Left ventricle myocardium superior (tissue), 1 donor: ENCODE measurements around the gene MMP21. TPM values are rescaled to one million over a fixed set of nuclear protein-coding genes. Genes with fewer than 3 reads are reported as not detected.

Source experiments
- ATAC-seq: fragments of 200-7000 bp; cut with Tn5 transposase; one replicate; pipeline ENCODE4 v1.9.1; 2020; ENCODE audit warnings: mild to moderate bottlenecking, moderate library complexity
- DNase-seq: peaks from one replicate; pipeline ENCODE4 v3.0.0-alpha.2; 2020
- intact Hi-C: fragments of 100-400 bp; cut with micrococcal nuclease; formaldehyde crosslinking; loops from one replicate; pipeline ENCODE4 v1.11.0; 2022
- microRNA-seq: library from miRNA; unstranded; fragments of <30 nt; microRNA quantifications from one replicate; pipeline ENCODE4 v1.2.0, GENCODE V29; 2020; ENCODE audit warnings: borderline number of aligned reads
- total RNA-seq: library from RNA; stranded (reverse); fragmentation: NEBNext Ultra II Directional; extraction: Animal tissue kit (Norgen Biotek cat#: 25700); gene quantifications from one replicate; pipeline ENCODE4 v1.2.1, GENCODE V29; 2021
- donor health status: DM: no; HTN: yes; CAD: no; lungs with severe emphysema.

The MMP21 gene
- total RNA-seq, 1 donor from 2014 or later, result not detected

GRCh38 chr10:125722811-125723210 lies 52.8 kb downstream of the MMP21 start:
- no peak for ATAC-seq
- intact Hi-C loops, result loop anchor here (10.0 kb wide), 1 partner anchor 102 kb away; the partner anchor contains the start of genes BCCIP and UROS
- DNase-seq, result no peak

GRCh38 chr10:125721035-125721434 lies 54.6 kb downstream of the MMP21 start:
- no peak for ATAC-seq

GRCh38 chr10:125720002-125720382 lies 55.6 kb downstream of the MMP21 start:
- ATAC-seq, result no peak
- DNase-seq, result no peak
- intact Hi-C loops, result loop anchor here (10.0 kb wide), 1 partner anchor 105 kb away; the partner anchor contains the start of genes BCCIP and UROS

More at GRCh38 chr10:125721035-125721434, 54.6 kb downstream of the MMP21 start:
- no peak for DNase-seq
- intact Hi-C loops, result loop anchor here (10.0 kb wide), 1 partner anchor 104 kb away; the partner anchor contains the start of genes BCCIP and UROS

GRCh38 chr10:125719173-125720001 lies 56.2 kb downstream of the MMP21 start, which contains the start of gene EDRF1:
Gene EDRF1, plus strand, starts transcription at chr10:125719709. Its CDS starts 99 bp downstream, at chr10:125719808.
- DNase-seq (peak; percentile 99), ATAC-seq (peak; percentile 100)
- intact Hi-C loops, result loop anchor here (10.0 kb wide), 1 partner anchor 105 kb away; the partner anchor contains the start of genes BCCIP and UROS

Small RNA genes within 50 kb of the gene (microRNA-seq; reads per million reads assigned to microRNA genes)
- gene MIR4484, result not detected

Other genes starting within 250 kb of the MMP21 start
- not detected for gene TEX36, start 92.7 kb downstream of the MMP21 start, total RNA-seq
- gene EDRF1, start 56.1 kb downstream of the MMP21 start, total RNA-seq, result 9.9 TPM
- gene UROS, start 47.4 kb upstream of the MMP21 start, total RNA-seq, result 75.2 TPM
- gene BCCIP, start 47.7 kb upstream of the MMP21 start, total RNA-seq, result 43.4 TPM
- 48.1 TPM for gene DHX32, start 105.5 kb upstream of the MMP21 start, total RNA-seq
- gene FANK1, start 120.7 kb upstream of the MMP21 start, total RNA-seq, result 0.35 TPM